Measurements from ENCODE around the gene TMPRSS3.

DNA sequence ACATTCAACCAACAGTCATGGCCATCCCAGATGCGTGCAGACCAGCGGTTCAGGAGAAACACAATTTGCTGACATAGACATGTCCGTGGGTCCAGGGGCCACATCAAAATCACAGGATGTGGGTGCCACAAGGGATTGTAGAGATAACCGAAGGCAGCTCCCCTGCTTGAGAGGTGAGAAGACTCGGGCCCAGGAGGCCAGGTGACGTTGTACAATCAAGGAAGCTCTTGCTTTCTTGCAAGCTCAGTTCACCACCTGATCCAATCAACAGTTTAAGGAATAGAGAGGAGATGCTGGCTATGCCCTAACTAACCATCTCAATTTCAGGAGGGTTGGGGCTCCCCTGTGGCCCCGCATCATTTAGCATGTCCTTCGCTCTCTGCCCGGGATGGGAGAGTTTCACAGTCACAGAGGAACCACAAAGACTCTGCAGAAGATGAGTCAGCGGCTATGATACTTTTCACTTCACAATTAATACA, 27.4 kb upstream of the TMPRSS3 start:
- TF ChIP-seq, protein P1, sequence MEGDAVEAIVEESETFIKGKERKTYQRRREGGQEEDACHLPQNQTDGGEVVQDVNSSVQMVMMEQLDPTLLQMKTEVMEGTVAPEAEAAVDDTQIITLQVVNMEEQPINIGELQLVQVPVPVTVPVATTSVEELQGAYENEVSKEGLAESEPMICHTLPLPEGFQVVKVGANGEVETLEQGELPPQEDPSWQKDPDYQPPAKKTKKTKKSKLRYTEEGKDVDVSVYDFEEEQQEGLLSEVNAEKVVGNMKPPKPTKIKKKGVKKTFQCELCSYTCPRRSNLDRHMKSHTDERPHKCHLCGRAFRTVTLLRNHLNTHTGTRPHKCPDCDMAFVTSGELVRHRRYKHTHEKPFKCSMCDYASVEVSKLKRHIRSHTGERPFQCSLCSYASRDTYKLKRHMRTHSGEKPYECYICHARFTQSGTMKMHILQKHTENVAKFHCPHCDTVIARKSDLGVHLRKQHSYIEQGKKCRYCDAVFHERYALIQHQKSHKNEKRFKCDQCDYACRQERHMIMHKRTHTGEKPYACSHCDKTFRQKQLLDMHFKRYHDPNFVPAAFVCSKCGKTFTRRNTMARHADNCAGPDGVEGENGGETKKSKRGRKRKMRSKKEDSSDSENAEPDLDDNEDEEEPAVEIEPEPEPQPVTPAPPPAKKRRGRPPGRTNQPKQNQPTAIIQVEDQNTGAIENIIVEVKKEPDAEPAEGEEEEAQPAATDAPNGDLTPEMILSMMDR (conservative IDR thresholded peaks at IDR 0.05): no peak
- no peak for TF ChIP-seq ZFX (IDR thresholded peaks at IDR 0.05)
